PC-9 (cell line): ENCODE data around the gene GUCA1C. TPM values are rescaled to one million over a fixed set of nuclear protein-coding genes. Genes with fewer than 3 reads are reported as not detected.

Source experiments
- BruUV-seq: library from RNA; stranded (reverse); fragments of 400-500 nt; replicated peaks from 2 replicates; lab custom pipeline; 2021; lab: Mats Ljungman, UMichigan
- CTCF ChIA-PET: fragments of 300-600 bp; sonication (Branson Sonifier 250); formaldehyde crosslinking; loops from one replicate; lab custom pipeline; 2022; ENCODE audit warnings: antibody characterized with exemption; lab: Charles Lee
- POLR2A ChIA-PET: fragments of 300-600 bp; sonication (Branson Sonifier 250); formaldehyde crosslinking; loops from one replicate; lab custom pipeline; 2022; ENCODE audit warnings: antibody characterized with exemption; ENCODE audit not compliant: unreplicated experiment; lab: Charles Lee
- DNase-seq, 2 experiments: peaks; one replicate each; pipeline versions ENCODE4 v3.0.0 to v3.0.0-alpha.2; 2015 to 2022; ENCODE audit warnings: mixed read lengths in 1 of 2
- H2AFZ ChIP-seq: fragments of 200-600 bp; sonication (generic); 2 replicates; pipeline ENCODE4 v1.8.1; 2017; ENCODE audit warnings: antibody characterized with exemption
- H3F3A ChIP-seq: fragments of 200-600 bp; sonication (generic); 2 replicates; pipeline ENCODE4 v1.8.1; 2017; ENCODE audit warnings: antibody characterized with exemption, mild to moderate bottlenecking, low read depth; ENCODE audit not compliant: insufficient read depth
- H3K27ac ChIP-seq: fragments of 200-600 bp; sonication (generic); 2 replicates; pipeline ENCODE4 v1.6.1; 2016; ENCODE audit warnings: mixed run types
- H3K27me3 ChIP-seq: fragments of 200-600 bp; sonication (generic); 2 replicates; pipeline ENCODE4 v1.6.1; 2016; ENCODE audit warnings: low read depth, mixed run types; ENCODE audit not compliant: insufficient read depth
- H3K36me3 ChIP-seq: fragments of 200-600 bp; sonication (generic); 2 replicates; pipeline ENCODE4 v1.6.1; 2016; ENCODE audit warnings: low read depth, mixed run types
- H3K4me1 ChIP-seq: fragments of 200-600 bp; sonication (generic); replicated peaks from 2 replicates; pipeline ENCODE4 v1.6.1; 2016; ENCODE audit warnings: mixed run types; ENCODE audit not compliant: insufficient read depth
- H3K4me2 ChIP-seq: fragments of 200-600 bp; sonication (generic); 2 replicates; pipeline ENCODE4 v1.6.1; 2017; ENCODE audit warnings: mixed run types
- H3K4me3 ChIP-seq: fragments of 200-600 bp; sonication (generic); 2 replicates; pipeline ENCODE4 v1.6.1; 2016; ENCODE audit warnings: mixed run types
- H3K79me2 ChIP-seq: fragments of 200-600 bp; sonication (generic); 2 replicates; pipeline ENCODE4 v1.6.1; 2017; ENCODE audit warnings: low read depth, mixed run types
- H3K9me2 ChIP-seq: fragments of 200-600 bp; sonication (generic); 2 replicates; pipeline ENCODE4 v1.8.1; 2017; ENCODE audit warnings: mild to moderate bottlenecking; ENCODE audit not compliant: insufficient read depth
- H3K9me3 ChIP-seq: fragments of 200-600 bp; sonication (generic); 2 replicates; pipeline ENCODE4 v1.8.1; 2016; ENCODE audit warnings: low read depth; ENCODE audit not compliant: insufficient read depth
- H4K20me1 ChIP-seq: fragments of 200-600 bp; sonication (generic); 2 replicates; pipeline ENCODE4 v1.8.1; 2017; ENCODE audit not compliant: insufficient read depth
- CTCF ChIP-seq: fragments of 200-600 bp; sonication (generic); conservative IDR thresholded peaks from 2 replicates; pipeline ENCODE4 v1.6.1; 2017; ENCODE audit warnings: mixed run types, antibody characterized with exemption, mild to moderate bottlenecking, moderate library complexity
- EZH2 ChIP-seq: fragments of 200-600 bp; sonication (generic); IDR thresholded peaks from 2 replicates; pipeline ENCODE4 v1.8.0; 2017; ENCODE audit warnings: antibody characterized with exemption, low read depth
- intact Hi-C: fragments of 100-400 bp; cut with micrococcal nuclease; formaldehyde crosslinking; loops from one replicate; pipeline ENCODE4 v1.10.0; 2022; ENCODE audit not compliant: unreplicated experiment
- total RNA-seq: library from RNA; stranded (reverse); gene quantifications from 2 replicates; pipeline ENCODE4 v1.2.3, GENCODE V29; 2021

Gene GUCA1C
- total RNA-seq, 1 experiment from 2014 or later, result not detected

- H3F3A ChIP-seq, result no peaks in the 10 kb centered on the region
- DNase-seq, result no peak
- no peak overlapping the region for H3K27ac ChIP-seq
- H3K4me2 ChIP-seq, result no peak overlapping the region
- H3K9me3 ChIP-seq, result no peaks in the 10 kb centered on the region
- no peaks in the 10 kb centered on the region for H3K27me3 ChIP-seq
- no peak overlapping the region for H3K4me3 ChIP-seq
- POLR2A ChIA-PET, result interaction anchor here (0.6 kb wide), 1 partner anchor 214 kb away, joined by 4 read pairs; no protein-coding TSS in a partner anchor
- no peaks in the 10 kb centered on the region for H3K9me2 ChIP-seq
- no peaks in the 10 kb centered on the region for H3K36me3 ChIP-seq
- intact Hi-C loops, result no loop called here
- no peak overlapping the region for H2AFZ ChIP-seq
- H3K4me1 ChIP-seq, result 0 out of 2 replicates have a peak, but pooled peaks cover 9% of the 10 kb centered on the region
- TF ChIP-seq EZH2 (no peak), CTCF (no peak)
- no TSS peak for BruUV-seq
- CTCF ChIA-PET, result no interaction called here
- H4K20me1 ChIP-seq, result no peaks in the 10 kb centered on the region
- H3K79me2 ChIP-seq, result no peaks in the 10 kb centered on the region
These were observed 58.7 kb downstream of the GUCA1C start for GRCh38 chr3:108894981-108895380.

- Histone ChIP-seq H3K9me3 (no peaks in the 10 kb centered on the region), H3K27me3 (no peaks in the 10 kb centered on the region), H3F3A (no peaks in the 10 kb centered on the region), H3K9me2 (no peaks in the 10 kb centered on the region), H3K4me1 (0 out of 2 replicates have a peak, but pooled peaks cover 9% of the 10 kb centered on the region), H3K79me2 (no peaks in the 10 kb centered on the region), H3K4me3 (no peak overlapping the region), H2AFZ (no peak overlapping the region), H3K27ac (no peak overlapping the region), H4K20me1 (no peaks in the 10 kb centered on the region), H3K36me3 (no peaks in the 10 kb centered on the region), H3K4me2 (no peak overlapping the region)
- DNase-seq, result no peak
- intact Hi-C loops, result no loop called here
- BruUV-seq, result no TSS peak
- ChIA-PET CTCF (no interaction called here), POLR2A (no interaction called here)
- TF ChIP-seq CTCF (no peak), EZH2 (no peak)
These were observed 61.8 kb downstream of the GUCA1C start for GRCh38 chr3:108891833-108892232.

GRCh38 chr3:108887777-108888176 lies 65.9 kb downstream of the GUCA1C start:
- ChIA-PET POLR2A (no interaction called here), CTCF (no interaction called here)
- Histone ChIP-seq H3K79me2 (no peaks in the 10 kb centered on the region), H3K4me3 (no peak overlapping the region), H3K27ac (no peak overlapping the region), H3K36me3 (no peaks in the 10 kb centered on the region), H3K4me2 (no peak overlapping the region), H3K27me3 (no peaks in the 10 kb centered on the region), H3F3A (no peaks in the 10 kb centered on the region), H2AFZ (no peak overlapping the region), H3K9me3 (no peaks in the 10 kb centered on the region), H4K20me1 (no peaks in the 10 kb centered on the region), H3K4me1 (no peaks in the 10 kb centered on the region), H3K9me2 (no peaks in the 10 kb centered on the region)
- DNase-seq, result no peak
- intact Hi-C loops, result no loop called here
- TF ChIP-seq EZH2, result no peak
- TF ChIP-seq CTCF, result no peak
- BruUV-seq, result no TSS peak
